Measurements from ENCODE around the gene CEBPG.
A peak's percentile ranks its signal among the peaks of the same experiment; 100 is the strongest.

The CEBPG gene

GRCh38 chr19:33373453-33374235, at the start of gene CEBPG:
Gene CEBPG, plus strand, starts transcription at chr19:33373709. Its CDS starts 5,531 bp downstream, at chr19:33379240.
- Histone ChIP-seq H3K9ac (ENCODE audit: low read depth, low read length) (peak within 1 kb of the TSS; percentile 91), H3K4me1 (ENCODE audit: insufficient read depth, low read length) (peaks cover 20% of the 10 kb centered on the region), H3K36me3 (ENCODE audit: insufficient read depth, low read length) (no peaks in the 10 kb centered on the region), H3K9me3 (ENCODE audit: control insufficient read depth, insufficient read depth, low read length) (no peaks in the 10 kb centered on the region)

DNA sequence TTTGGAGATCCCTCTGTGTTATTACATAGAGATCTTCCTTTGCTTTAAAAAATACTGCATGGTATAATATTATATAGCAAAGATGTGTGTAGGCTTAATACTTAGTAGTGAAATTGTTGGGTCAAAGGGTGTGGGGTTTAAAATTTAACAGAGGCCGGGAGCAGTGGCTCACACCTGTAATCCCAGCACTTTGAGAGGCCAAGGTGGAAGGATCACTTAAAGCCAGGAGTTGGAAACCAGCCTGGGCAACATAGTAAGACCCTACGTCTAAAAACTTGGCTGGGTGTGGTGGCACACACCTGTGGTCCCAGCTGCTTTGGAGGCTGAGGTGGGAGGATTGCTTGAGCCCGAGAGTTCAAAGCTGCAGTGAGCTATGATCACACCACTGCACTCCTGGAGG, 48.9 kb upstream of the CEBPG start:
- Histone ChIP-seq H3K9ac (ENCODE audit: low read depth, low read length) (no peak overlapping the region), H3K9me3 (ENCODE audit: control insufficient read depth, insufficient read depth, low read length) (peaks cover 6% of the 10 kb centered on the region; the same call in 1 of the 2 replicates), H3K36me3 (ENCODE audit: insufficient read depth, low read length) (no peaks in the 10 kb centered on the region; the same call in 1 of the 2 replicates), H3K4me1 (ENCODE audit: insufficient read depth, low read length) (no peaks in the 10 kb centered on the region)

DNA sequence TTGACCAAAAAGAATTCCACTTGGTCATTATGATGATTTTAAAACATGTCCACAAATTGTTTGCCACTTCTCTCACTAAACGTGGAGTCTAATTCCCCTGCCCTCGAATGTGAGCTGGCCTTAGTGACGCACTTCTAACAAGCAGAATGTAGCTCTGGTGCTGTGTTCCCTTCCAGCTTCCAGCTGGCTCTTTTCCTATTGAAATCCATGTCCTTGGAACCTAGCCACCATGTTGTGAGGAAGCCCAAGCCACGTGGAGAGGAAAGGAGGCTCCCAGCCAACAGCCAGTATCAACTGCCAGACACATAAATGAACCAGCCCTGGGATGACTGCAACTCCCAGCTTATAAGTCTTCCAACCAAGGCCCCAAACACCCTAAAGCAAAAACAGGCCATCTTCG, 47.6 kb upstream of the CEBPG start:
- Histone ChIP-seq H3K9me3 (ENCODE audit: control insufficient read depth, insufficient read depth, low read length) (peaks cover 6% of the 10 kb centered on the region; the same call in 1 of the 2 replicates), H3K9ac (ENCODE audit: low read depth, low read length) (no peak overlapping the region), H3K4me1 (ENCODE audit: insufficient read depth, low read length) (no peaks in the 10 kb centered on the region), H3K36me3 (ENCODE audit: insufficient read depth, low read length) (no peaks in the 10 kb centered on the region; the same call in 1 of the 2 replicates)

GRCh38 chr19:33329060-33329459, 44.4 kb upstream of the CEBPG start:
- Histone ChIP-seq H3K9me3 (ENCODE audit: control insufficient read depth, insufficient read depth, low read length) (peaks cover 4% of the 10 kb centered on the region; the same call in 1 of the 2 replicates), H3K36me3 (ENCODE audit: insufficient read depth, low read length) (no peaks in the 10 kb centered on the region; the same call in 1 of the 2 replicates), H3K9ac (ENCODE audit: low read depth, low read length) (no peak overlapping the region), H3K4me1 (ENCODE audit: insufficient read depth, low read length) (no peaks in the 10 kb centered on the region)

DNA sequence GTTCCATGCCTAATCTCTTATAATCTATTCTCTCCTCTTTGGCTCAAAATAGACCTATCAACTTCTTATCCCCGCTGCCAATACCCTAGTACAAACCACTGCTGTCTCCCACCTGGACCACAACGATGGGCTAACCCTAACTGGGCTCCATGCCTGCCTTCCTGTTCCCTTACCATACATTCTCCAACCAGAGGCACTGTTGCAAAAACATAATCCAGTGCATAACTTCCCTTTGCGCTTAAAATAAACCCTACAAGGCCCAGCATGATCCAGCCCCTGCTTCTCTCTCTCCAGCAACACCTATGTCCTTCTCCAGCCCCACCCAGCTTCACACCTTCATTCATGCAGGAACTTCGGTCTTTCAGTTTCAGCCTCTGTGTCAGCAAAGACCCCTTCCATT, 43.8 kb upstream of the CEBPG start:
- H3K9me3 ChIP-seq (ENCODE audit: control insufficient read depth, insufficient read depth, low read length): peaks cover 4% of the 10 kb centered on the region; the same call in 1 of the 2 replicates
- H3K36me3 ChIP-seq (ENCODE audit: insufficient read depth, low read length): no peaks in the 10 kb centered on the region; the same call in 1 of the 2 replicates
- no peak overlapping the region for H3K9ac ChIP-seq (ENCODE audit: low read depth, low read length)
- no peaks in the 10 kb centered on the region for H3K4me1 ChIP-seq (ENCODE audit: insufficient read depth, low read length)

- H3K36me3 ChIP-seq (ENCODE audit: insufficient read depth, low read length): no peaks in the 10 kb centered on the region
- H3K9ac ChIP-seq (ENCODE audit: low read depth, low read length): no peak overlapping the region
- no peaks in the 10 kb centered on the region for H3K4me1 ChIP-seq (ENCODE audit: insufficient read depth, low read length)
- H3K9me3 ChIP-seq (ENCODE audit: control insufficient read depth, insufficient read depth, low read length): no peaks in the 10 kb centered on the region
Observed at GRCh38 chr19:33332248-33332647, 41.3 kb upstream of the CEBPG start.

GRCh38 chr19:33333151-33333550, 40.4 kb upstream of the CEBPG start:
- no peaks in the 10 kb centered on the region for H3K9me3 ChIP-seq (ENCODE audit: control insufficient read depth, insufficient read depth, low read length)
- no peak overlapping the region for H3K9ac ChIP-seq (ENCODE audit: low read depth, low read length)
- H3K36me3 ChIP-seq (ENCODE audit: insufficient read depth, low read length): no peaks in the 10 kb centered on the region
- no peaks in the 10 kb centered on the region for H3K4me1 ChIP-seq (ENCODE audit: insufficient read depth, low read length)

DNA sequence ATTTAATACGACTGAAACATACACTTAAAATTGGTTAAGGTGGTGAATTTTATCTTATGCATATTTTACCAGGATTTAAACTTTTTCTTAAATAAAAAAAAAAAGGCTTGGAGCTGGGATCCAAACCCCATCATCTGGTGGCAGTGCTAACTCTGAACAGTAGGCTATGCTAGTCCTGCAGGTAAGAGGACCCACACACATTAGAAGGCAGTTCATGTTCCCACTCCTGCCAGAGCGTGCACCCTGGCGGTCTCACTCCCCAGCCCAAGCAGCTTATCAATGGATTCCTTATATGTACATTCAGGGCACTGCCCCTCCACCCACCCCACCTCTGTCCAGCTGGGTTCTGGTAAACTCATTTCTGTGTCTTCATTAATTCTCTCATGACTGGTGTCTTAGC, 39.9 kb upstream of the CEBPG start:
- Histone ChIP-seq H3K9ac (ENCODE audit: low read depth, low read length) (no peak overlapping the region), H3K36me3 (ENCODE audit: insufficient read depth, low read length) (no peaks in the 10 kb centered on the region), H3K4me1 (ENCODE audit: insufficient read depth, low read length) (no peaks in the 10 kb centered on the region), H3K9me3 (ENCODE audit: control insufficient read depth, insufficient read depth, low read length) (no peaks in the 10 kb centered on the region)

DNA sequence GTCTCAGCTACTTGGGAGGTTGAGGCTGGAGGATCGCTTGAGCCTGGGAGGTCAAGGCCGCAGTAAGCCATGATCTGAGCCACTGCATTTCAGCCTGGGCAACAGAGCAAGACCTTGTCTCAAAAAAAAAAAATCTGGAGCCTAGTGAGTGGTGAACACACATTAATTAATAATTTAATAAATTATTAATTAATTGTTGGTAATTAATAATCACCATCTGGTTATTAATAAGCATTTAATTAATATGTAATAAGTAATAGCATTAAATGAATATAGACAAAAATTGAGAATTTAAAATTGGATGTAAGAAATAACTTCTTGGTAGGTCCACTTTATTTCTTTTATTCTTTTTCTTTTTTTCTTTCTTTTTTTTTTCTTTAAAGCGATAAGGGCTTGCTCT, 39.2 kb upstream of the CEBPG start:
- Histone ChIP-seq H3K4me1 (ENCODE audit: insufficient read depth, low read length) (no peaks in the 10 kb centered on the region), H3K9ac (ENCODE audit: low read depth, low read length) (no peak overlapping the region), H3K36me3 (ENCODE audit: insufficient read depth, low read length) (no peaks in the 10 kb centered on the region), H3K9me3 (ENCODE audit: control insufficient read depth, insufficient read depth, low read length) (no peaks in the 10 kb centered on the region)

- no peaks in the 10 kb centered on the region for H3K4me1 ChIP-seq (ENCODE audit: insufficient read depth, low read length)
- no peaks in the 10 kb centered on the region for H3K9me3 ChIP-seq (ENCODE audit: control insufficient read depth, insufficient read depth, low read length)
- no peak overlapping the region for H3K9ac ChIP-seq (ENCODE audit: low read depth, low read length)
- no peaks in the 10 kb centered on the region for H3K36me3 ChIP-seq (ENCODE audit: insufficient read depth, low read length)
Observed at GRCh38 chr19:33335446-33335845, 38.1 kb upstream of the CEBPG start.

- Histone ChIP-seq H3K9ac (ENCODE audit: low read depth, low read length) (no peak overlapping the region), H3K9me3 (ENCODE audit: control insufficient read depth, insufficient read depth, low read length) (no peaks in the 10 kb centered on the region), H3K4me1 (ENCODE audit: insufficient read depth, low read length) (no peaks in the 10 kb centered on the region), H3K36me3 (ENCODE audit: insufficient read depth, low read length) (no peaks in the 10 kb centered on the region)
Observed at GRCh38 chr19:33339016-33339984, 34.2 kb upstream of the CEBPG start.

DNA sequence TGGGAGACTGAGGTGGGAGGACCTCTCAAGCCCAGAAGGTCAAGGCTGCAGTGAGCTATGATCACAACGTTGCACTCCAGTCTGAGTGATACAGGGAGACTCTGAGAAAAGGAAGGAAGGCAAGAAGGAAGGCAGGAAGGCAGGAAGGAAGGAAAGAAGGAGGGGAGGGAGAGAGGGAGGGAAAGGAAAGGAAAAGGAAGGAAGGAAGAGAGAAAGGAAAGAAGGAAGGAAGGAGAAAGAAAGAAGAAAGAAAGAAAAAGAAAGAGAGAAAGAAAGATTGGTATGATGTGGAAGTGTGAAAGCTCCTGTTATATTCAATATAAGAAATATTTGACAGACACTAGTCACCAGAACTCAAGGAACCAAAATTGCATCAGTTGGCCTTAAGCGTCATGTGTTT, 32.5 kb upstream of the CEBPG start:
- no peaks in the 10 kb centered on the region for H3K4me1 ChIP-seq (ENCODE audit: insufficient read depth, low read length)
- H3K9ac ChIP-seq (ENCODE audit: low read depth, low read length): no peak overlapping the region
- no peaks in the 10 kb centered on the region for H3K36me3 ChIP-seq (ENCODE audit: insufficient read depth, low read length)

GRCh38 chr19:33343301-33343700, 30.2 kb upstream of the CEBPG start:
- no peaks in the 10 kb centered on the region for H3K9me3 ChIP-seq (ENCODE audit: control insufficient read depth, insufficient read depth, low read length)
- no peaks in the 10 kb centered on the region for H3K4me1 ChIP-seq (ENCODE audit: insufficient read depth, low read length)
- H3K36me3 ChIP-seq (ENCODE audit: insufficient read depth, low read length): no peaks in the 10 kb centered on the region
- no peak overlapping the region for H3K9ac ChIP-seq (ENCODE audit: low read depth, low read length)

More for the DNA sequence above, 32.5 kb upstream of the CEBPG start:
- H3K9me3 ChIP-seq (ENCODE audit: control insufficient read depth, insufficient read depth, low read length): no peaks in the 10 kb centered on the region

- Histone ChIP-seq H3K9ac (ENCODE audit: low read depth, low read length) (no peak overlapping the region), H3K4me1 (ENCODE audit: insufficient read depth, low read length) (no peaks in the 10 kb centered on the region), H3K36me3 (ENCODE audit: insufficient read depth, low read length) (no peaks in the 10 kb centered on the region), H3K9me3 (ENCODE audit: control insufficient read depth, insufficient read depth, low read length) (no peaks in the 10 kb centered on the region)
Observed at GRCh38 chr19:33343859-33344572, 29.5 kb upstream of the CEBPG start.

Measured in ES-I3 (cell line).